Activated T-cell treated with anti-CD3 and anti-CD28 coated beads for 1 hour (primary cell): ENCODE measurements around the gene SLC25A43.
"Not testable (repeated sequence)": the region's sequence is repeated elsewhere in the genome, so short reads cannot be mapped to it uniquely, and the experiment has no call there.

ENCODE experiments used
- DNase-seq: peaks from one replicate; pipeline ENCODE4 v3.0.0-alpha.2; 2020; ENCODE audit warnings: low read depth

SLC25A43 gene

DNA sequence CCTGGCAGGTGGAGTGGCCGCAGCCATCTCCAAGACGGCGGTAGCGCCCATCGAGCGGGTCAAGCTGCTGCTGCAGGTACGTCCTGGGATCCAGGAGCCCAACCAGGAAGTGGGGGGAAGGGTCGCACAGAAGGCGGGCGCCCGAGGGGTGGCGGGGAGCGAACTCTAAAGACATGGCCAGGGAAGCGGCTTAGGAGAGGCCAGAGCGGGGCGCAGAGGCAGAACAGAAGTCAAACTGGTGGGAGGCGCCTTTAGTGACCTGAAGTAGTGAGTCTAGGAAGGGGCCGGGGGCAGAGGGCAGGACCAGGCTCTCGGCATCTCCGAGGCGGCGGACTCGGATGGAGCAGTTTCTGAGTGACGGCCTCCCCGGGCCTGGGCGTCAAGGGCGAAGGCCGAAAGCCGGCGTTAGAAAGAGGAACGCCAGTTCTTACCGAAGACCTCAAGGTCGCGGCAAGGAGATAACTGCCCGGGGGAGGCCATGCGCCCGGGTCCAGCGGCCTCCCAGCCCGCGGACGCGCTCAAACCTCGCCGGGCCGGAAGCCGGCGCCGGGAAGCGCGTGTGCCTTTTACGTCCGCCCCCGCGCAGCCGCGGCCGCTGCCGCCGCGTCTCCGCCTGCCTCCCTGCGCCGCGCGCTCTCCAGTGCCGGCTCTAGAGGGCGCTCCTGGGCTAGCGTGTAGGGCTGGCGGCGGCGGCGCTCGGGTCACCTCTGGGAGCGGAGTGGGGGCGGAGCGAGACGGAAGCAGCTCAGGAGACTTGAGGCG is 69.6 kb downstream of the SLC25A43 start:
- DNase-seq, result peak; percentile 80

DNA sequence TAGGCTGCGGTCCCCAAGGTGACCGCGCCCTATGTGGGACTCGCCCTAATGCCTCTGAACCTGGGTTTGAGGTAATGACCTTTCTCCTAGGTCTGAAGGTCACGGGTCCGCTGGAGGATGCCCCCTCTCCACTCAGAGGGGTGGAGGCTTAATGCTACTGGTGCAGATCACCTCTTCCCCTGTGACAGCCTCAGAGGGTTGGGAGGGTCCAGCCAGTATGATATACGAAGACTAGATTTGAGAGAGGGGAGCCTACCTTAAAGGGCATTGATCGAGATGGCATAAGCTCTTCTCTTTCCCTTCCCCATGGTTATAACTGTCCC is 70.1 kb downstream of the SLC25A43 start:
- no peak for DNase-seq

DNA sequence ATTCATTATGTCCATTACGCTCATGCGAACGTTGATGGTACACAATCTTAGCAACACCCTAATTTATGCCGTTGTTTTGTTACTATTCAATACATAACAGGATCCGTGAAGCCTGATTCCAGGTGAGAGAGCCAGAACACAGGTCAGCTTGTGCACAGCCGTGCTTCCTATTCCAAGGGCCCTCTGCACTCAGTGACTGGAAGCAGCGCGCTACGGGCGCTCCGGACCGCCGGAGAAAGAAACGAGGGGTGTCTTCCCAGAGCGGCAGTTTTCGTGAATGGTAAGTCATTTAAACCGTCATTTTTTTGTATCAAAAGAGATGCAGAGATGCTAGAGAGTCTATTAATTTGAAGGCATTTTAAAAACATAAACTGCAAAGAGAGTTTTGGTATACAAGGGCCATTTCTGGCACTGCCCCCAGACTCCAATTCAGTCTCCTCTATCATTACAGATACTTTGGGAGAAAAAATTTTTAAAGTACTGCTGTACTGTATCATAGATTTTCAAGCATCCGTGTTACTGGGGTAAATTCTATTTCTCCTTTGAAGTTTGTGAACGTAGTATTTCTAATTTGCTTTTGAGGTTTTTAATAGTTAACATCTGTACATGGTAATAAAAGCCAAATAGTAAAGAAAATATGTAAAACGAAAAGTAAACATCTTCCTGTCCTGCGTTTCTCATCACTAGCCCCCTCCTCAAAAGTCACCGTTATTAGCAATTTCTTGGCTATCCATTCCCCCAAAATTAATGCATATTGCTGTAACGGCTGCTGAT is 75.7 kb downstream of the SLC25A43 start:
- DNase-seq, result no peak

DNA sequence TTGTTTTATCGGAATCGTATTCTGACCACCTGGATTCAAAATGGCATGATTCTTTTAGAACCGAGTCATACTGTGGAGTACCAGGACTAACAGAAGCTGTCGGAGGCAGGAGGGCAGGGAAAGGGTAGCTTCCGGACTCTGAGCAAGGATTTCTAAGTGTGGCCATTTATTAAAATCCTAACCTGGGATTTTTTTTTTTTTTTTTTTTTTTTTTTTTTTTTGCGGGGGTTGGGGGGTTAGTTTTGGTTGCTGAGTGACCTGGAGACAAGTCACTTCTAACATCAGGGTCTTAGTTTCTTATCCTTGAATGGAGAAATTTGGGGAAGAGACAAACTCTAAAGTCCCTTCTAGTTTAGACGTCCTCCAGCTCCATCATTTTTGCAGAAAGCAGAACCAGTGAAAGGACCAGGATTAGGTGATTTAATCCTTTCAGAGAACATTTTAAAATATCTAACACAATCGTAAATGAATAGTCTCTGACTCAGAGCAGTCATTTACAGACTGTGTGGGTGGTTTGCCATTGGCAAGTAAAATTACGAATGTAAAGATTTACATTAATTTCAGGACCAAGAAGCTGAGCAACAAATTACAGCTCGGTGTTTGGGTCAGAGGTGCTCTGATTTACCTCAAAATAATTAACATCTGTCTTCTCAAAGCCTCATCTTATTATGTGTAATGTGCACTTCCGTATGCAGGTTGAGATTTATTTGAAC is 76.4 kb downstream of the SLC25A43 start:
- no peak for DNase-seq

DNA sequence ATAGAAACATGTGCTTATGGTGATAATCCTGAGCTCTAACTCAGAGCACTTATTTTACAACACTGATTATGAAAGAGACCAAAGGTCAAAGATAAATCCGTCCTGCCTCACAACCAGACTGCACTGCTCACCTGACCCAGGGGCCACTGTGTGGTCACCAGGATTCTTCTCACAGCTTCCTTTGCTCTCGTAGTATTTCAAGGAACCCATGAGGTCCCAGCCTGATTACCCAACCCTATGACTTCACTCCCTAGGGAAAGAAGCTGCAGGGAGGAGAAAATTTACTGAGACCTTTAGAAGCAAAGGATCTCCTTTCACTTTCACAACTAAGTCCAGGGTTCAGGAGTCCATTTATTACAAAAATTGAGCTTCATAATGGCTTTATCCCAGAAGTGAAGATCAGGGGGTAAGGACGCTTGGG is 78.7 kb downstream of the SLC25A43 start:
- DNase-seq, result no peak

DNA sequence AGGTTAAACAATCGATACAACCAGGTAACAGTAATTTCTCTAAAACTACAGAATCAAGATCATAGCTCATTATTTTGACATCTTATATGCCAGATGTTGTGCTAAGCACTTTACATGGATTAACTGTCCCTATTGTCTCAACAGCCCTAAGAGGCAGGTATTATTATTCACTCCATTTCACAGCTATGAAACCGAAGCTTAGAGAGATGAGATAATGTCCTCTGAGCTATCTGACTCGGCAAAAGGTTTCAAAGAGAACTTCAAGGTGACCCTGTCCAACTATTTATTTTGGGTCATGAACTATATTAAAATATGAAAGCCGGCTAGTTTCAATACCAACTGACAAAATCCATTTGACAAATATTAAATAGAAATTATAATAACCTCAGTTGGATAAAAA is 79.4 kb downstream of the SLC25A43 start:
- DNase-seq, result no peak

DNA sequence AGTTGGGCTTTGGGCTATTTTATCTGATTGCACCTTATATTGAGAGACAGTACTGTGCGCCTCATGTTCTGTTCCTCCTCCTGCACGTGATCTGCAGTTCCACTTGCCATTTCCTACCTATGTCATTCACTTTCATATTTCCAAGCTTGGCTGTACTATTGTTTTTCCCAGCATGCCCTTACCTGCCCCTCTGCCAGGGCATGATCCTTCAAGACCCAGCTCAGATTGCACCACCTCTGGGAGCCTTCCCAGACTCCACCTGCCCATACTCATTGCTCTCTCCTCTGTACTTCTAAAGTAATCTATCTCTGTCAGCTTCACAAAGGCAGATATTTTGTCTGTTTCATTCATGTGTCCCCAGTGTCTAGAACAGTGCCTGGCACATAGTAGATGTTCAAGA is 80.7 kb downstream of the SLC25A43 start:
- no peak for DNase-seq

DNA sequence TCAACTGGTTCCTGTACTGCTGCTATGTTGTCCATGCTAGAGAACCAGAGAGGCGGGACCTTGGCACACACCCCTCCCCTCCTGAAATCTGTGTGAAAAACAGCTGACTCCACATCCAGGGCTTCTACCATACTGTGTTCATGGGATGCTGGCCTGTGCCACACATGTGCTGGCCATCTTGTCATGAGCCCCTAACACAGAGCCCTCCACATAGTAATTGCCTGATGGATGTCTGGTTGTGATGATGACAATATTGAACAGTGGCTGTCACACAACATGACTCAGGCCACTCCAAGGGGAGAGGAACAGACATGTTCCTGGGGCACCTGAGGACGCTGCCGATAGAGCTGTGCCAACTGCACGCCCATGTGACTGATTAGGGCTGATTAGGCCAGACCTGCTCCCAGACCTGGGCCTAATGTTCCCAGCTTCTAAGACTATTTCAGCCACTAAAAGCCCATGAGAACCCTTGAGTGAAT is 82.2 kb downstream of the SLC25A43 start:
- no peak for DNase-seq

DNA sequence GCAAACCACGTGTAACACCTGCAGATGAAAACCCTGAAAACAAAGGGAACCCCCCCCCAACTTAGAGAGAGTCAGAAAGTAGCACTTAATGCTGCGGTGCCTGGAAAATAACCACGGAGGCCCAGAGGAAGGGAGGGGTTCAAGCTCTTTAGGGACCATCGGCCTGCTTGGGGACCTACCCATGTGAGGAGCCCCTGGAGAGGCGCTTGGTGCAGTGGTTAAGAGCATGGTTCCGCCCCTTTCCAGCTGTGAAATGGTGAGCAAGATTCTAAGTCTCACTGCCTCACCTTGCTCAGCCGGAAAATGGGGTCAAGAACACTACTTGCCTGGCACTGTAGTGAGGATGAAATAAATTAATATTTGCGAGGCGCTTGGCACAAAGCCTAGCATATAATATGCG is 82.9 kb downstream of the SLC25A43 start:
- DNase-seq, result no peak

DNA sequence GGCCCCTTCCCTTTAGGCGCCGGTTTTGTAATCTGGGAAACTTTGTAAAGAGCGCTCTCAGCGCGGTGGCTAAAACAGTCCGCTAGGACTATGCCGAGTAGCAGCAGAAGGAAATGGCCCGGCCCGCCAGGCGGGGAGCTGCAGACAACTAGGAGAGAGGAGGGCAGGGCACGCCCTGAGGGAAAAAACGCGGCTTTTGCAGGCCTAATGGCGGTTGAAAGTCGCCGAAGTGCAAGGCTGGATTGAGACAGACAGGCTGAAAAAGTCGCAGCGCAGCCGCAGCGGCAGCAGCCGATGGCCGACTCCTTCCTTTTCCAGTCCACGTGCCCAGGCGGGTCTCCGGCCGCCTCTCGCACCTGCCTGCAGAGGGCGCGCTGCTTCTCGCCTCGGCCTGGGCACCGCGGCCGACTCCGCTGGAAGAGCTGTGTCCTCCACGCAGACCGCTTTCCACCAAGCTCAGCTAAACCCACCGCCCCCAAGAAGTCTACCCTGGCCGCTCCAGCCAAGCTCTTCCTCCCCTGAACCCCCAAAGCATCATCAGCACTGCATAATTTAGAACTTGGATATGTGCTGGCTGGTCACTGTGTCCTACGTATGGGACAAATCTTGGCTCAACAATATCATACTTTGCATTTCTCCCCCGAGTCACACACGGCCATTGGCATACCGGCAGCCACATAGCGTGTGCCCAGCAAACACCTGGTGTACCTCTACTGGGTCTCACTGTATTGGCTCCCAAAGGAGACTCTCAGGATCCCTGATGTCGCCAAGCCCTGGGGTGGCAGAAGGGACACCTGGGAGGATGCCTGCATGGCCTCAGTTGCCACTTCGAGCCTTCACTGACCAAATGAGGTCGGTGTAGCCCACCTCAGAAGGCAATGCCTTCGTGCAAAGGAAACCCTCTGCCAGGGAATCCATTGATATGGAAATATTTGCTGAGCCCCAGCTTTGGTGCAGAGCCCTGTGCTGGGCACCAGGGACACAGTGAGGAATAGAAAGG is 83.6 kb downstream of the SLC25A43 start:
- DNase-seq, result peak; percentile 46

DNA sequence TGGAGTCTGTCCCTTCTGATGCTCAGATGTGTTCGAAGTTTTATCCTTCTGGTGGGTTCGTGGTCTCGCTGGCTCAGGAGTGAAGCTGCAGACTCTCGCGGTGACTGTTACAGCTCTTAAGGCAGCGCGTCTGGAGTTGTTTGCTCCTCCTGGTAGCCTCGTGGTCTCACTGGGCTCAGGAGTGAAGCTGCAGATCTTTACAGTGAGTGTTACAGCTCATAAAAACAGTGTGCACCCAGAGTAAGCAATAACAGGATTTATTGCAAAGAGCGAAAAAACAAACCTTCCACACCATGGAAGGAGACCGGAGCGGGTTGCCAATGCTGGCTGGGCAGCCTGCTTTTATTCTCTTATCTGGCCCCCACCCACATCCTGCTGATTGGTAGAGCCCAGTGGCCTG is 87.6 kb downstream of the SLC25A43 start:
- DNase-seq, result no peak

DNA sequence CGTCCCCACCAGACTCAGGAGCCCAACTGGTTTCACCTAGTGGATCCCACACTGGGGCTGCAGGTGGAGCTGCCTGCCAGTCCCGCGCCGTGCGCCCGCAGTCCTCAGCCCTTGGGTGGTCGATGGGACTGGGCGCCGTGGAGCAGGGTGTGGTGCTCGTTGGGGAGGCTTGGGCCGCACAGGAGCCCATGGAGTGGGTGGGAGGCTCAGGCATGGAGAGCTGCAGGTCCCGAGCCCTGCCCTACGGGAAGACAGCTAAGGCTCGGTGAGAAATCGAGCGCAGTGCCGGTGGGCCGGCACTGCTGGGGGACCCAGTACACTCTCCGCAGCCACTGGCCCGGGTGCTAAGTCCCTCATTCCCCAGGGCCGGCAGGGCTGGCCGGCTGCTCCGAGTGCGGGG is 88.6 kb downstream of the SLC25A43 start:
- not testable (repeated sequence) for DNase-seq

DNA sequence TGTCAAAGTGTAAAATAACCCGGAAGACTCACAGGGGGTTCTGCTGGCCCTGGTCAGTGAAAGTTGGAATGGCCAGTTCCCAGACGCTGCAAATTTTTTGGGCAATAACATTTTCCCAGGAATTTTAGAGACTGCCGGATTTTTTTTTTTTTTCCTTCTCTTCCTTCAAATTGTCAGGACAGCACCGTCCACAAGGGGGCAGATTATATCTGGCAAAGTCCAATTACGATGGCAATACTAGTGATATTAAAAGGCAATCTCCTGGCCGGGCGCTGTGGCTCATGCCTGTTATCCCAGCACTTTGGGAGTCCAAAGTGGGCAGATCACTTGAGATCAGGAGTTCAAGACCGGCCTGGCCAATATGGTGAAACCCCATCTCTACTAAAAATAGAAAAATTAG is 89.6 kb downstream of the SLC25A43 start:
- peak; percentile 14 for DNase-seq

DNA sequence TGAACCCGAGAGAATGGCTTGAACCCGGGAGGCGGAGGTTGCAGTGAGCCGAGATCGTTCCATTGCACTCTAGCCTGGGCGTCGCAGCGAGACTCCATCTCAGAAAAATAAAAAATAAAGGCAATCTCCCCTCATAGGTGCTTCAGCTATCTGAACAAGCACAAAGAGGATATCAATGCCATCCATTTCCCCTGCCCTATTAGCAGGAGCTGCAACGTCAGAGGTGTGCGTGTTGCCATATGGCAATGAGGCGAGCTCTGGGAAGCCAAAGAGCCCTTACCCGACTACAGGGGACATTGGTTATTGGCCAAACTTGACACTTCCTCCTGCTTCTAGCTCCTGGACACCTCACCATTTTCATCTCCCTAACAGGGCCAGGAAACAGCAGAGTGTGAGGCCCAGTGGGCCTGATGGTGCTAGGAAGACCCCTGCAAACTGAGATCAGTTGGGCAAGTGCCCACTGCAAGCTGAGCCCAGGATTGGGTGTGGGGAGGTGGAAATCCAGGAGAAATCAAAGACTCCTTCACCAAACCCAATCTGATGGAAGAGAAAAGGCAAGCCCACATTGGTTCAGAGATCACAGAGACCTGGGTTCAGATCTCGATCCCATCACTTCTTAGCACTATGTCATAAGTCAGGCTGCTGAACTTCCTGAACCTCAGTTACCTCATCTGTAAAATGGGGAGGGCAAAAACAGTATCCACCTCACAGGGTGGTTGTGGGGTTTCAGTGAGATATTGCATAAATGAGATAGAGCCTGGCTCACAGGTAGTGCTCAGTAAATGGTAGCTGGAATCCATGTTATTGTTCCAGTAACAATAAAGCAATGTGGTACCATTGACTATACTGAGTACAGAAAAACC is 90.3 kb downstream of the SLC25A43 start:
- DNase-seq, result no peak

DNA sequence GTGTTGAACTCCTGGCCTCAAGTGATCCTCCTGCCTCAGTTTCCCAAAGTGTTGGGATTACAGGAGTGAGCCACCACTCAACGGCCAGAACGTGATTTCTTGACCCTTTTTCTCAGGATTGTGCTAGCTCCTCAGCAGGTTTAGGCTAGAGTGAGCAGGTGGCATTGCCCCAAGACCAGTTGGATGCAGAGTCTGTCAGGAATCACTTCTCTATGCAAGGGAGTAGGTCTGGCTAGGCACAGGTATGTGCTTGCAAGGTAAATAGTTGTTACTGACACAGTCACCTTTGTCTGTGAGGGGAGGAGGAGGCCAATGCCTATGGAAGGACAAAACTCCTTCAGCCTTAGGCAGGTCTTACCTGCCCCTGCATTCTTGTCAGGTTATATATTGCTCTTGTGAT is 93.3 kb downstream of the SLC25A43 start:
- DNase-seq, result no peak

DNA sequence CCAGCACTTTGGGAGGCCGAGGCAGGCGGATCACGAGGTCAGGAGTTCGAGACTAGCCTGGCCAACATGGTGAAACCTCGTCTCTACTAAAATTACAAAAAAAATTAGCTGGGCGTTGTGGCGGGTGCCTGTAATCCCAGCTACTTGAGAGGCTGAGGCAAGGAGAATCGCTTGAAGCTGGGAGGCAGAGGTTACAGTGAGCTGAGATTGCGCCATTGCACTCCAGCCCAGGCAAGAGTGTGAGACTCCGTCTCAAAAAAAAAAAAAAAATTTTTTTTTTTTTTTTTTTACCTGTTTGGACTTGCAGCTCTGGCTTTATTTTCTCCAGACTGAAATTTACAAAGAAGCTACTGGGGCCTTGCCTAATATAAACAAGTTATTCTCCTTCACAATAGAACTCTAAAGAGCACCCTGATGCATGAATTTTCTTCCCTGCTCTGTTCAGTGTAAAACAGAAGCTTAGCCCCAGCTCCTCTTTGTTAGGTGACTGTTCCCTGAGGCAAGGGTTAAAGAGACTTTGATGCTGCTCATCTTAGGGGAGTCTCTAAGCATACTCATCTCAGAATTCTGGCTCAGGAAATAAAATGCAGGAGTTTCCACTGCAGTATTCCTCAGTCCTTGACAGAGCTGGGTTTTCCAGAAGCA is 94.8 kb downstream of the SLC25A43 start:
- DNase-seq, result not testable (repeated sequence)

DNA sequence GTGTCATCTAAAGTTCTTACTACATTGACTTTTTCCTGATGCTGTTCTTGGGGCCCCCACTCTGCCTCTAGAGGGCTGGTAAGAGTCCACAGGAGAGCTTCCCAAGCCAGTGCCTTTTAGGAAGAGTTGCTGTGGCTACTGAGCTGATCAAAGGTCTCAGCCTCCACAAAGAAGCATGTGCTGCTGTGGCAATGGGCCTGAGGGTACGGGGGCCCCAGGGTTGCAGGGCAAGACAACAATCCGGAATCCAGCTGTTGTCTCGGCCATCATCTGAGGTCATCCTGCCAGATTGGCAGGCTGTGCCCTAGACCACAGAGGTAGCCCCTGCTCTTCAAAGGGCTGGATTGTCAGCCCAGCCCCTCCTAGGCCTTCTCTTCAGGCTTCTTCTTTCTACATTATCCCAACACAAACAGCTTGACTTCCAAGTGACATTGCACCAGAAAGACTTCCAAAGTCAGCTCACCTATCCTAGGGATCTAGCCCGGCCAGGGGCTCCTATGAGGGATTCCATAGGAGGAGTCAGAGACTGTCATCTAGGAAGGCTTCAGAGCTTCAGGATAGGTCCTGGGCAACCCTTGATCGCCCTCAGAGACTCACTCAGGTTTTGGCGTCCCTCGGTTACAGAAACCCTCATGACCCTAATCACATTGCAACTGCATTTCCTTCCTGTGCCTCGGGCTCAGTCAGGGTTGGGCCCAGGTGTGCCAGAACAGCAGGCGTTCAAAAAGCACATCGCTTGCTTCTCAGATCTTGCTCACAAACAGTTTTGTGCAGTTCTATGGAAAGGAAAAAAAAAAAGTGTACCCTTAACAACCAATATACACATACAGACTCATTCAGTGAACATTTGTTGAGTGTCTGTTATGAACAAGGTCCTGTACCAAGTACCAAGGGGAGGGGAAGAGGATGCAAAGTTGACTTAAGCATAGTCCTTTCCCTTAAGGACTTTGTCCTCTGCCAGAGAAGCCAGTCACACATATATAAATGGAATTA is 96.9 kb downstream of the SLC25A43 start:
- DNase-seq, result no peak

DNA sequence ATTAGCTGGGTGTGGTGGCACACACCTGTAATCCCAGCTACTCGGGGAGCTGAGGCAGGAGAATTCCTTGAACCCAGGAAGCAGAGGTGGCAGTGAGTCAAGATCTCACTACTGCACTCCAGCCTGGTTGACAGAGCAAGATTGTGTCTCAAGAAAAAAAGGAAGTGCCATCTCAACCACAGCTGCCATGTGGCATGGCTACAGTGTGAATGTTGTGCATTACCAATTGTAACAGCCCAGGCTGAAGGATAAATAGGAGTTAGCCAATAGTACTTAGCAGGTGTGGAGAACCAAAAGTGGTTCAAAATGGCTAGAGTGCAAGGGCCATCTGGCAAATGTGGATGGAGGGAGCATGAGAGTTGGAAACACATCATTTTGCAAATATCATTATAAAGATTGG is 98.0 kb downstream of the SLC25A43 start:
- DNase-seq, result no peak
